ENCODE measurements around the gene MAGEA10.

DNA sequence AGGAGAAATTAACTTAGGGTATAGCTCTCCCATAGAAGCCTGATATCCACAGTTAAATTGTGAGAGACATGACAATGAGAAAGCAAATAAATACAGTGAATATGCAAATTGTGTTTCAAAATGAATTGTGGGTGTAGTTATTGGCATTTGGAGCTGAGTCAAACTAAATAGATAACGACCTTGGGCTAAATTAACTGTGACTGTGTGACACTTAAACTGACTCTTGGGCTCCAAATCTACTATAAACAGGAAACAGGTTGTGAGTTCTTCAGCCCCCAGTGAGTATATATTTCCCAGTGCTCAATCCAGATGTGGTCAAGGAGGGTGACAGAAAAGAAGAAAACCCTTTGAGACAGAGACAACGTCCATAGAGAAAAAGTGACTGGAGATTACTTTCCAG, 11.3 kb upstream of the MAGEA10 start:
- TF ChIP-seq, protein P1, sequence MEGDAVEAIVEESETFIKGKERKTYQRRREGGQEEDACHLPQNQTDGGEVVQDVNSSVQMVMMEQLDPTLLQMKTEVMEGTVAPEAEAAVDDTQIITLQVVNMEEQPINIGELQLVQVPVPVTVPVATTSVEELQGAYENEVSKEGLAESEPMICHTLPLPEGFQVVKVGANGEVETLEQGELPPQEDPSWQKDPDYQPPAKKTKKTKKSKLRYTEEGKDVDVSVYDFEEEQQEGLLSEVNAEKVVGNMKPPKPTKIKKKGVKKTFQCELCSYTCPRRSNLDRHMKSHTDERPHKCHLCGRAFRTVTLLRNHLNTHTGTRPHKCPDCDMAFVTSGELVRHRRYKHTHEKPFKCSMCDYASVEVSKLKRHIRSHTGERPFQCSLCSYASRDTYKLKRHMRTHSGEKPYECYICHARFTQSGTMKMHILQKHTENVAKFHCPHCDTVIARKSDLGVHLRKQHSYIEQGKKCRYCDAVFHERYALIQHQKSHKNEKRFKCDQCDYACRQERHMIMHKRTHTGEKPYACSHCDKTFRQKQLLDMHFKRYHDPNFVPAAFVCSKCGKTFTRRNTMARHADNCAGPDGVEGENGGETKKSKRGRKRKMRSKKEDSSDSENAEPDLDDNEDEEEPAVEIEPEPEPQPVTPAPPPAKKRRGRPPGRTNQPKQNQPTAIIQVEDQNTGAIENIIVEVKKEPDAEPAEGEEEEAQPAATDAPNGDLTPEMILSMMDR (IDR thresholded peaks at IDR 0.05), result no peak
- no peak for TF ChIP-seq POLR2A (IDR thresholded peaks at IDR 0.05)
